A549 (cell line): Measurements from ENCODE around the gene CNST.

ENCODE experiments used
- JUNB ChIP-seq: fragments of >200 bp; sonication (Bioruptor Twin); formaldehyde crosslinking; IDR thresholded peaks from 2 replicates; pipeline ENCODE4 v1.6.1; 2016
- KDM1A ChIP-seq: fragments of 200-600 bp; sonication (generic); IDR thresholded peaks from 2 replicates; pipeline ENCODE4 v1.6.1; 2016; ENCODE audit warnings: low read depth, mild to moderate bottlenecking
- MAFK ChIP-seq: fragments of 450-650 bp; IDR thresholded peaks from 2 replicates; pipeline ENCODE4 v1.6.1; 2014; ENCODE audit not compliant: partially characterized antibody
- MYC ChIP-seq: IDR thresholded peaks from 2 replicates; pipeline ENCODE4 v1.6.1; 2012; ENCODE audit warnings: mild to moderate bottlenecking, inconsistent platforms, low read length, improper control_type of control experiment, borderline replicate concordance
- POLR2A ChIP-seq: IDR thresholded peaks from 2 replicates; pipeline ENCODE4 v1.6.1; 2012; ENCODE audit warnings: mild to moderate bottlenecking, low read length
- RAD21 ChIP-seq, 2 experiments: fragments of >200 bp in 1 of 2; sonication (Bioruptor Twin) in 1 of 2; formaldehyde crosslinking in 1 of 2; IDR thresholded peaks in 1 of 2; conservative IDR thresholded peaks in 1 of 2; 2 replicates in 1 of 2; 3 replicates in 1 of 2; pipeline ENCODE4 v1.6.1; 2012 to 2018; ENCODE audit warnings: inconsistent platforms in 1 of 2
- RCOR1 ChIP-seq: fragments of 150-350 bp; IDR thresholded peaks from 2 replicates; pipeline ENCODE4 v1.6.1; 2014; ENCODE audit warnings: antibody characterized with exemption, low read length, low read depth
- RNF2 ChIP-seq: fragments of 200-600 bp; sonication (generic); IDR thresholded peaks from 2 replicates; pipeline ENCODE4 v1.6.1; 2016; ENCODE audit warnings: low read depth, mild to moderate bottlenecking, antibody characterized with exemption, moderate library complexity, borderline replicate concordance
- ZSCAN20 ChIP-seq: fragments of 250-450 bp; sonication (Bioruptor Pico); IDR thresholded peaks from 2 replicates; pipeline ENCODE4 v1.8.0; 2022; ENCODE audit warnings: mild to moderate bottlenecking, moderate library complexity
- TF ChIP-seq, protein P1 (sequence below): fragments of >200 bp; sonication (Bioruptor Twin); formaldehyde crosslinking; IDR thresholded peaks from 3 replicates; pipeline ENCODE4 v1.5.1; 2016

GRCh38 chr1:246597971-246598370 is 31.7 kb downstream of the CNST start:
- TF ChIP-seq KDM1A (no peak), POLR2A (no peak), RCOR1 (no peak), RAD21 (conservative IDR thresholded peaks at IDR 0.05 in 1 of 2, IDR thresholded peaks at IDR 0.05 in 1 of 2) (no peak), MYC (no peak), ZSCAN20 (CRISPR knock-in tag) (no peak), RNF2 (no peak), MAFK (no peak), JUNB (no peak)
- TF ChIP-seq, protein P1, sequence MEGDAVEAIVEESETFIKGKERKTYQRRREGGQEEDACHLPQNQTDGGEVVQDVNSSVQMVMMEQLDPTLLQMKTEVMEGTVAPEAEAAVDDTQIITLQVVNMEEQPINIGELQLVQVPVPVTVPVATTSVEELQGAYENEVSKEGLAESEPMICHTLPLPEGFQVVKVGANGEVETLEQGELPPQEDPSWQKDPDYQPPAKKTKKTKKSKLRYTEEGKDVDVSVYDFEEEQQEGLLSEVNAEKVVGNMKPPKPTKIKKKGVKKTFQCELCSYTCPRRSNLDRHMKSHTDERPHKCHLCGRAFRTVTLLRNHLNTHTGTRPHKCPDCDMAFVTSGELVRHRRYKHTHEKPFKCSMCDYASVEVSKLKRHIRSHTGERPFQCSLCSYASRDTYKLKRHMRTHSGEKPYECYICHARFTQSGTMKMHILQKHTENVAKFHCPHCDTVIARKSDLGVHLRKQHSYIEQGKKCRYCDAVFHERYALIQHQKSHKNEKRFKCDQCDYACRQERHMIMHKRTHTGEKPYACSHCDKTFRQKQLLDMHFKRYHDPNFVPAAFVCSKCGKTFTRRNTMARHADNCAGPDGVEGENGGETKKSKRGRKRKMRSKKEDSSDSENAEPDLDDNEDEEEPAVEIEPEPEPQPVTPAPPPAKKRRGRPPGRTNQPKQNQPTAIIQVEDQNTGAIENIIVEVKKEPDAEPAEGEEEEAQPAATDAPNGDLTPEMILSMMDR, result no peak
